Gastrocnemius medialis (tissue), 4 donors: ENCODE data around the gene SRPK3.

Experiments
- CTCF ChIP-seq, 5 experiments: fragments of 450-650 bp in 3 of 5; fragments of 200-600 bp in 2 of 5; sonication (generic) in 2 of 5; IDR thresholded peaks in 4 of 5; conservative IDR thresholded peaks in 1 of 5; 1 replicate in 4 of 5; 2 replicates in 1 of 5; pipeline ENCODE4 v1.5.1; 2016 to 2019; ENCODE audit warnings: antibody characterized with exemption in 5 of 5, mild to moderate bottlenecking in 3 of 5, moderate library complexity in 3 of 5
- POLR2A ChIP-seq, 2 donors: fragments of 450-650 bp; IDR thresholded peaks; one replicate each; pipeline ENCODE4 v1.6.1; 2017; ENCODE audit warnings: antibody characterized with exemption in 2 of 2, mild to moderate bottlenecking in 2 of 2, moderate library complexity in 2 of 2

- no peak for TF ChIP-seq POLR2A (IDR thresholded peaks at IDR 0.05)
- TF ChIP-seq CTCF (IDR thresholded peaks at IDR 0.05 in 4 of 5, conservative IDR thresholded peaks at IDR 0.05 in 1 of 5) = no peak
Measured at GRCh38 chrX:153776120-153776599, 4.7 kb upstream of the SRPK3 start.
